Neural cell (in vitro differentiated cells): Measurements from ENCODE around the gene RGL1. TPM values are rescaled to one million over a fixed set of nuclear protein-coding genes. Genes with fewer than 3 reads are reported as not detected.

Source experiments
- H2AFZ ChIP-seq: fragments of 200-600, 300-800 bp; sonication (generic), shearing (Covaris generic); 2 replicates; pipeline ENCODE4 v1.6.0; 2014; ENCODE audit warnings: low read depth, mild to moderate bottlenecking, antibody characterized with exemption, low read length, moderate library complexity
- H3F3A ChIP-seq: fragments of 200-600 bp; shearing (Covaris generic); 2 replicates; pipeline ENCODE4 v1.6.1; 2016; ENCODE audit warnings: mild to moderate bottlenecking, moderate library complexity, mixed read lengths, antibody characterized with exemption, low read length; ENCODE audit not compliant: insufficient read depth, poor library complexity, severe bottlenecking
- H3K27ac ChIP-seq: fragments of 200-600, 300-800 bp; sonication (generic), shearing (Covaris generic); 2 replicates; pipeline ENCODE4 v1.5.1; 2014; ENCODE audit warnings: mild to moderate bottlenecking, low read length, moderate library complexity
- H3K27me3 ChIP-seq: fragments of 300-800, 200-600 bp; sonication (generic), shearing (Covaris generic); 2 replicates; pipeline ENCODE4 v1.6.0; 2014; ENCODE audit warnings: mild to moderate bottlenecking, low read depth, low read length, moderate library complexity; ENCODE audit not compliant: insufficient read depth
- H3K36me3 ChIP-seq: fragments of 300-800, 200-600 bp; sonication (generic), shearing (Covaris generic); 2 replicates; pipeline ENCODE4 v1.5.1; 2014; ENCODE audit warnings: mild to moderate bottlenecking, antibody characterized with exemption, low read length, moderate library complexity; ENCODE audit not compliant: insufficient read depth
- H3K4me2 ChIP-seq: fragments of 300-800, 200-600 bp; sonication (generic), shearing (Covaris generic); 2 replicates; pipeline ENCODE4 v1.6.0; 2014; ENCODE audit warnings: mild to moderate bottlenecking, low read length
- H3K4me3 ChIP-seq: fragments of 300-800, 200-600 bp; sonication (generic), shearing (Covaris generic); 2 replicates; pipeline ENCODE4 v1.5.1; 2014; ENCODE audit warnings: mild to moderate bottlenecking, low read length, moderate library complexity
- H3K79me2 ChIP-seq: fragments of 200-600 bp; shearing (Covaris generic); replicated peaks from 2 replicates; pipeline ENCODE4 v1.6.0; 2014; ENCODE audit warnings: mild to moderate bottlenecking, low read length, moderate library complexity; ENCODE audit not compliant: insufficient read depth
- H3K9ac ChIP-seq: fragments of 300-800, 200-600 bp; sonication (generic), shearing (Covaris generic); 2 replicates; pipeline ENCODE4 v1.6.1; 2016; ENCODE audit warnings: mild to moderate bottlenecking, low read length, mixed read lengths
- H3K9me2 ChIP-seq: fragments of 200-600 bp; shearing (Covaris generic); 2 replicates; pipeline ENCODE4 v1.6.1; 2016; ENCODE audit warnings: mild to moderate bottlenecking, low read length, mixed read lengths; ENCODE audit not compliant: insufficient read depth
- H3K9me3 ChIP-seq: fragments of 200-600, 300-800 bp; sonication (generic), shearing (Covaris generic); 2 replicates; pipeline ENCODE4 v1.6.1; 2016; ENCODE audit warnings: mild to moderate bottlenecking, mixed run types, low read length, moderate library complexity, mixed read lengths
- H4K20me1 ChIP-seq: fragments of 200-600 bp; shearing (Covaris generic); 2 replicates; pipeline ENCODE4 v1.6.1; 2016; ENCODE audit warnings: mild to moderate bottlenecking, mixed run types; ENCODE audit not compliant: insufficient read depth
- CTCF ChIP-seq: fragments of 450-650 bp; IDR thresholded peaks from 2 replicates; pipeline ENCODE4 v1.5.1; 2014; ENCODE audit warnings: antibody characterized with exemption, mild to moderate bottlenecking, moderate library complexity; ENCODE audit not compliant: poor library complexity, severe bottlenecking
- EP300 ChIP-seq: fragments of 450-650 bp; conservative IDR thresholded peaks from 2 replicates; pipeline ENCODE4 v1.6.1; 2014; ENCODE audit warnings: antibody characterized with exemption, mild to moderate bottlenecking, moderate library complexity; ENCODE audit not compliant: poor library complexity, severe bottlenecking
- EZH2 ChIP-seq: fragments of 200-600, 300-800 bp; shearing (Covaris generic), sonication (generic); IDR thresholded peaks from 2 replicates; pipeline ENCODE4 v1.6.1; 2014; ENCODE audit warnings: antibody characterized with exemption, low read length, borderline replicate concordance, mild to moderate bottlenecking; ENCODE audit not compliant: insufficient read depth, poor library complexity, severe bottlenecking
- MXI1 ChIP-seq: fragments of 450-650 bp; conservative IDR thresholded peaks from 2 replicates; pipeline ENCODE4 v1.6.1; 2014; ENCODE audit warnings: antibody characterized with exemption, mild to moderate bottlenecking; ENCODE audit not compliant: poor library complexity, severe bottlenecking
- POLR2AphosphoS5 ChIP-seq: IDR thresholded peaks from 2 replicates; pipeline ENCODE4 v1.6.1; 2012
- RAD21 ChIP-seq: fragments of 450-650 bp; conservative IDR thresholded peaks from 2 replicates; pipeline ENCODE4 v1.6.1; 2014; ENCODE audit warnings: antibody characterized with exemption, mild to moderate bottlenecking, moderate library complexity
- REST ChIP-seq: IDR thresholded peaks from 2 replicates; pipeline ENCODE4 v1.6.1; 2012; ENCODE audit warnings: borderline replicate concordance
- SMC3 ChIP-seq: fragments of 450-650 bp; conservative IDR thresholded peaks from 2 replicates; pipeline ENCODE4 v1.6.1; 2014; ENCODE audit warnings: antibody characterized with exemption, mild to moderate bottlenecking, moderate library complexity; ENCODE audit not compliant: poor library complexity
- TAF1 ChIP-seq: IDR thresholded peaks from 2 replicates; pipeline ENCODE4 v1.6.1; 2012; ENCODE audit warnings: low read depth
- polyA plus RNA-seq: library from polyadenylated mRNA; depleted of rRNA; stranded (reverse); fragments of >200 nt; gene quantifications from 2 replicates; pipeline ENCODE4 v1.2.3, GENCODE V29; 2014

RGL1 gene
- polyA plus RNA-seq, 1 donor from 2014 or later, result 14.7 TPM

GRCh38 chr1:183931646-183932271 lies 126.8 kb downstream of the RGL1 start:
- Histone ChIP-seq H3K9ac (no peak overlapping the region), H3K4me3 (no peak overlapping the region), H3K9me3 (no peaks in the 10 kb centered on the region), H3K9me2 (no peaks in the 10 kb centered on the region), H3K4me2 (no peak overlapping the region), H4K20me1 (no peaks in the 10 kb centered on the region), H3K27me3 (no peaks in the 10 kb centered on the region), H3F3A (no peaks in the 10 kb centered on the region), H3K79me2 (no peaks in the 10 kb centered on the region), H3K36me3 (no peaks in the 10 kb centered on the region), H2AFZ (no peak overlapping the region), H3K27ac (no peak overlapping the region)
- TF ChIP-seq REST (no peak), POLR2AphosphoS5 (no peak), EP300 (no peak), MXI1 (no peak), SMC3 (no peak), RAD21 (no peak), CTCF (no peak), TAF1 (no peak), EZH2 (no peak)

GRCh38 chr1:183932412-183932811 lies 127.5 kb downstream of the RGL1 start:
- H3K9ac ChIP-seq, result no peak overlapping the region
- H3K79me2 ChIP-seq, result no peaks in the 10 kb centered on the region
- H3K27me3 ChIP-seq, result no peaks in the 10 kb centered on the region
- no peak overlapping the region for H3K4me3 ChIP-seq
- no peak overlapping the region for H3K27ac ChIP-seq
- H2AFZ ChIP-seq, result no peak overlapping the region
- H4K20me1 ChIP-seq, result no peaks in the 10 kb centered on the region
- H3K9me2 ChIP-seq, result no peaks in the 10 kb centered on the region
- TF ChIP-seq SMC3 (no peak), POLR2AphosphoS5 (no peak)
- H3K4me2 ChIP-seq, result no peak overlapping the region
- no peaks in the 10 kb centered on the region for H3F3A ChIP-seq
- H3K36me3 ChIP-seq, result no peaks in the 10 kb centered on the region
- H3K9me3 ChIP-seq, result no peaks in the 10 kb centered on the region
